SK-N-DZ (cell line): ENCODE measurements around the gene CARD18.
"Not testable (repeated sequence)": the region's sequence is repeated elsewhere in the genome, so short reads cannot be mapped to it uniquely, and the experiment has no call there.

Source experiments
- DNase-seq: peaks from one replicate; pipeline ENCODE4 v3.0.0-alpha.2; 2015; ENCODE audit warnings: low spot score

The CARD18 gene

DNA sequence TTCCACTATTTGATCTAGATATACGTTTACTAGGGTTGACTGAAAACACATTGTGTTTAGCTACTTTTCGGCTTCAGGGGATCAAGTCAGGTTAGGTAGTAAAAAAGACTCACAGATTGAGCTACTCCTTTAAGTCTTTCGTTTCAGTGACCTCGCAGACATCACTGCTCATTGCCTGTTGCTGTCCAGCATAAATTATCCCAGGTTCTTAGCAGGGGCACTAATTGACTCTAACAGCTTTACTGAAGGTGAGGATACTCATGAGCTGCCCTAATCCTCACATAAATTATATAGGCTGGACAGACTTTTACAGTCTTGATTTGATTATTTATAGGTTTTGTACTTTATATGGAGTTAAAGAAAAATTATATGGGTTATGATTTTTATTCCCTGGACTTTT, 3.7 kb downstream of the CARD18 start:
- no peak for DNase-seq

DNA sequence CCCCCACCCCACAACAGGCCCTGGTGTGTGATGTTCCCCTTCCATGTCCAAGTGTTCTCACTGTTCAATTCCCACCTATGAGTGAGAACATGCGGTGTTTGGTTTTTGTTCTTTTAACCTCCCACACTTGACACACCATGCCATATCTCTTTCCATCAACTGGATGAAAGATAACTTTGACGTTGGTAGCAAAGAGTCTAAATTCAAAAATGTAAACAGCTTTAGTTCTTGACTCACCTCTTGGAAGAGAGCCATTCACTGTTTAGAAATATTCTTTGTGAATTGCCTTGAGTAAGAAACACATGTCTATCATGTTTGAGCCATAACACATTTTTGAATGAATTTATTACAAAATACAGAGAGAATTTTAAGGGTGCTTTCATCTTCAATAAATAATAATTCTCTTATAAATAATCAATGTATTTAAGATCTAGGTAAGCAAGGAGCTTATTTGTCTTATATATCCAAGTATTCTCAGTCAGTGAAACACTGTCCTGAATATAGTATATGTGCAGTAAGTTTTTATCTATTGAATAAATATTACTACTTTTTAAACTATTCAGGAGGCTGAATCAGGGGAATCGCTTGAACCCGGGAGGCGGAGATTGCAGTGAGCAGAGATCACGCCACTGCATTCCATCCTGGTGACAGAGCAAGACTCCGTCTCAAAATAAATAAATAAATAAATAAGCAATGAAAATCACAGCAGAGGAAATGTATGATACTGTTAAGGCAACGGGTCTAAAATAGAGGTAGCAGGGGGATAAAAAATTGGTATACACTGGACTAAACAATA, 6.7 kb downstream of the CARD18 start:
- DNase-seq, result no peak

DNA sequence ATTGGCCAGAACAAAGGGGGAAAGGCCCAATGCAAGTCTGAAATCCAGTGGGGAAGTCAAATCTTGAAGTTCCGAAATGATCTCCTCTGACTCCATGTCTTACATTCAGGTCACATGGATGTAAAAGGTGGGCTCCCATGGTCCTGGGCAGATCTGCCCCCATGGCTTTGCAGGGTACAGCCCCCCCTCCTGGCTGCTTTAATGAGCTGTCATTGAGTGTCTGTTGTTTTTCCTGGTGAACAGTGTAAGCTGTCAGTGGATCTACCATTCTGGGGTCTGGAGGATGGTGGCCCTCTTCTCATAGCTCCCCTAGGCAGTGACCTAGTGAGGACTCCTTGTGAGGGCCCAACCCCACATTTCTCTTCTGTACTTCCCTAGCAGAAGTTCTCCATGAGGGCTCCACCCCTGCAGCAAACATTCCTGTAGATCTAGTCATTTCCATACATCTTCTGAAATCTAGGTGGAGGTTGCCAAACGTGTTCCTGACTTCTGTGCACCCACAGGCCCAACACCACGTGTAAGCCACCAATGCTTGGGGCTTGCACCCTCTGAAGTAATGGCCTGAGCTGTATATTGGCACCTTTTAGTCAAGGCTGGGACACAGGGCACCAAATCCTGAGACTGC, 9.3 kb downstream of the CARD18 start:
- DNase-seq, result no peak

DNA sequence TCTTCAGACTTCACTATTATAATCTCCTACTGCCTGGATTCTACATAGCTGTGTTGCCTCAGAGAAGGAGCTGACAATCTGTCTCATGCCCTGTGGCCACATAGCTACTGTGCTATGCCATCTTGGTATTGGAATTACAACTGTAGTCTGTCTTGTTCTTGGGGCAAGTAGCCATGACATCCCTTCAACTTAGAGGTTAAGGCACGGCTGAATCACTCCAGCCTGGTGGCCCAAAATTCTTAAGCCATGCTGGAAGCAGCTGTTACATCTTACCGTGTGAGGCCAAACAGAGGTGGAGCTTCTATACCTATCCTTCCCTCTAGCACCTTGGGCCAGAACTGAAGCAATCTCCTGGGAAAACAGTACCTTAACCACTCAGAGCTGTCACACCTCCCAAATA, 14.8 kb downstream of the CARD18 start:
- no peak for DNase-seq

DNA sequence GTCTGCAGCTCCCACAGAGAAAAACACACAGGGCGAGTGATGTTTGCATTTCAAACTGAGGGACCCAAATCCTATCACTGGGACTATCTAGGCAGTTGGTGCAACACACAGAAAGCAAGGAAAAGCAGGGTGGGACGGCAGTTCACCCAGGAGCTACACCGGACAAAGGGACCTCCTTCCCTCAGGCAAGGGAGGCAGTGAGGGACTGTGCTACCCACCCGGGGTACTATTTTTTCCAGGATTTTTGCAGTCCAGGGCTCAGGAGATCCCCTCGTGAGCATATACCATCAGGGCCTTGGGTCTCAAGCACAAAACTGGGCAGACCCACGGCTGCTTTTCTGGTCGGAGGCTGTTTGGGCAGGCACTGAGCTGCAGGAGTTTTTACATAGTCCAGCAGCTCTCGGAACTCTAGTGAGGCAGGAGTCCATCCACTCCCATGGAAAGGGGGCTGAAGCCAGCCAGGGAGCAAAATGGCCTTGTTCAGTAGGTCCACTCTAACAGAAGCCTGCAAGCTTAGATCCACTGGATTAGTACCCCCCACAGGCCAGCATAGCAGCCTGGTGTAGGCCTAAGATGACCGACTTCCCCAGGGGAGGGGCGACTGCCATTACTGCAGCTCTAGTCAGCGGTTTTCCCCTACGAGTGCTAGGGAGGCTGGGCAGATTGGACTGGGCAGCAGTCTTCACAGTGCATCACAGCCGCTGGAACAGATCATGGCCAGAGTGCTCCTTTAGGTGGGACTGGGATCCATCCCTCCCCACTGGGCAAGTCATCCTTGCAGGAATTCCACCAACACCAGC, 28.2 kb downstream of the CARD18 start:
- DNase-seq, result no peak

DNA sequence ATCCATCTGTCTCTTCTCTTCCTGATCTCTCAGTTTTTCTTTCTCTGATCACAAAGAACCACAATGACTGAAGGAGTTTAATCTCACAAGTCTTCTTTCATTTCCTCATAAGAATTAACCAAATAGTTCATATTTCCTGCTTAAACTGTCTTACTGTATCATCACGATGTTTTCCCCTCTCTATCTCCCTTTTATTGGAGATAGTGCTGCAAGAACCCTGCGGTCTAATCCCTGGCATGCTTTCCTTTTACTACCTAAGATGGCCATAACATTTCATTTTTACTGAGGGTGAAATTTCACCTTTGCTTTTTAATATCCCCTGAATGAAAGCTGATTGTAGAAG, 28.9 kb downstream of the CARD18 start:
- DNase-seq, result no peak

DNA sequence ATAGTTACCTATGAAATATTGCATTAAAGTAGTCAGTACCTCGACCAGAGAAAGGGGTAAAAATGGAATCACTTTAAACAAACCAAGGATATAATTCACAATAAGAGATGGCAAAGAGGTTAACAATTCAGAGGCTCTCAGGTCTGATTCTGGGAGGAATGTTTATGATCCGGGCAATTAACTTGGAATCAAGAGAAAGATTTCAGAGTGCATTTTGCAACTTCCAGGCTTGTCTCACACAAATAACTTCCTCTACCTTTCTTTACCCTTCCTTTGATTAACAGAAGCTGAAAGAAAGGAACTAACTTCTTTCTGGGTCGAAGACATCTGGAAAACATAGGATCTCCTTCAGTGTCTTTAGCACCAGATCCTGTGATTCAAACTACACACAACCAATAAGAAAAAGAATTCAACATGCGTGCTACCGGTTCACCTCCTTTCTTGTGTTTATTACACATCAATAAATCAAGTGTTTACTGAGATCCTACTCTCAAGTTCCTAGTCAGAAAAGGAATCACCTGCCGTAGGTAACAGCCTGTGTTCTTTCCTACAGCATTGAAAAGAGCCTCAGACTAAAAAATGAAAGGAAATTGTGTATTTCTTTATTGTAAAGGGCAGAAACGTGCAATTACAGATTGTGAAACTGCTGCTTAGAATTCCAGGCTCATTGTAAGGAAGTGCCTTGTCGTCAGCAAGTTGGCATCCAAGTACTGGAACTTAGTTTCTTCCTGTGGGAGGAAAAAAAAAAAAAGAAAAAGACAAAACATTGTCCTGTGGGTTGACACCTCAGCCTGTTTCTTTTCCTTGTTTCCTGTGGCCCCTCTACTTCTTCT, 29.5 kb downstream of the CARD18 start:
- no peak for DNase-seq

DNA sequence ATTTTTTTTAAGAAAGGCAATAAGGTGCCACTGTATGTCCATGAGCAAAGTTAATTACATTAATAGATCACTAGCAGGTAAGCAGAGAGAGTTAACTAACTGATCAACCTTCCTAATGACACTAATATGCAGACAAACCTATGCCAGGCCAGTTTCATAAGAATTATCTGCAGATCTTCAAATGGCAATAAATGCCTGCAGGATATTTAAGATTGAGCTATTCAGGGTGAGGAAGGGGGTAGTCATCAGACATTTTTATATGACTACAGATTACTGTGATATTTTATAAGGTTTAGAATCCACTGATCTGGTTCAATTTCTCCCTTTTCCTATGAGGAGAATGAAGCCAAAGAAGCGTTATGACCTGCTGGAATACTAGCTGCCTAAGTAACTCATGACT, 30.2 kb downstream of the CARD18 start:
- DNase-seq, result no peak

DNA sequence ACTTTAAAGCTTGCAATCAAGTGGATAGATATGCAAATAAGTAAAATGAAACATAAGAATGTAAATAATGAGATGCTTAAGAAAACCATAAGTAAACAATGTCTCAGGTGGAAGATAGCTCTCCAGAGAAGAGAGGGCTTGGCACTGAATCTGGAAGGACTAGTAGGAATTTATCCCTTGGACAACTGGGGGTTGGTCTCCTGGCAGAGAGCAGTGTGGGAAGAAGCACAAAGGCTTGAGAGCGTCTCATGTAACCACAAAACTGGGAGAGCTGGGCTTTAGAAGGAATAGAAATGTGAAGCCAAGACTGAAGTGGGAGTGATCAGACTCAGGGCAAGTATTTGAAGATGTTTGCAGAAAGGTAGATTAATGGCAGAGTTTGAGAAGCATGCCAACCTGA, 31.3 kb downstream of the CARD18 start:
- DNase-seq, result no peak

DNA sequence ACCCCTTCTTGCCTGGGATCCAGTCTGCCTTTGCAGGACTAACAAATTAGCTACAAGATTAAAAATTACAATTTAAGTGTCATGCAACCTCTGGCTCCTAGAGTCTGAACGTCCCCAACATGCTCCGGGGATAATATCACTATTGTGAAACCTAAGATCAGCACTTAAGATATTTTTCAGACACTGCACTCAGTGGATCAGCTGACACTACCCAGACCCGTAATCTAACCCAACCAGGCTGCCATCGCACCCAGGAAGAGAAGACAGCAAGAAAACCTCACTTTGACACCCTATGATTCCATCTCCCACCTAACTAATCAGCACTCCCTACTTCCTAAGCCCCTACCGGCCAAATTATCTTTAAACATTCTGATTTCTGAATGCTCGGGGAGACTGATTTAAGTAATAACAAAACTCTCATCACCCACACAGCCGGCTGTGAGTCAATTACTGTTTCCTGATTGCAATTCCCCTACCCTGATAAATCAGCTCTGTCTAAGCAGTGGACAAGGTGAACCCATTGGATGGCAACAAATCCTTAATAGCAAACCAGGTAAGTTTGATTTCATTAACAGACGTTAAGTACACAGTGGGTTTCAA, 32.2 kb downstream of the CARD18 start:
- peak; percentile 38 for DNase-seq

DNA sequence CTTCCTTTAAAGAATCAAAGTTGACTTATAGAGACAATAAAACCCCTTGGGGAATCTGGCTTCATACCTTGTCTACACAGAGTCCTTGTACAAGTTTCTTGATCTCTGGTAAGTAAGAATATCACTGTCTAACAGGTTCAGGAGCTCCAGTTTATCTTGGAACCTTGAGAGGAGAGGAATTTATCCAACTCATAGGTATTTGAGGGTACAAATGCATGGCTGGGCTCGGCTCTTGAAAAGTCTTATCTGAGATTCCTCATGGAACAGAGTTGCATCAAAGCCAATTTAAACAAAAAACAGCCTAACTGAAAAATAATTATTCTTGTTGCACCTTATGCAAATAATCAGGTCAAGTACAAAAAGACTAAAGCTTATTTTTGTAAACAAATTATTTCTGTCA, 33.4 kb downstream of the CARD18 start:
- DNase-seq, result no peak

DNA sequence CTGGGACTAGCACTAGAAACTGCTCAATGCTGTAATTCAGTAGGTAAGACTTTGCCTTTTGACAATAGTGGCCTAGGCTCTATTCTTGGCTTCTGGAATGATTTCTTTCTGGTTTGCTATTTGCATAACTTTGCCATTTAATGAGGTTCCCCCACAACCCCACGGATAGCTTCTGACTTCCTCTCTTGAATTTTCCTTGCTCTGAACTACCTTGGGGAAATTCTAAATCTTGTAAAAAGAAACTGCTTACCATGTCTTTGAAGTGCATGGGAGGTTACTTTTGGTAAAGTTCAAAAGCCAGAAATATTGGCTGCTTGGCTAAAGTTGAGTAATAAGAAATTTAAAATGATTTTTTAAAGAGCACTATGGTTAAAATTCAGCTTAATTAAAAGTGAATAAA, 35.3 kb downstream of the CARD18 start:
- DNase-seq, result no peak

DNA sequence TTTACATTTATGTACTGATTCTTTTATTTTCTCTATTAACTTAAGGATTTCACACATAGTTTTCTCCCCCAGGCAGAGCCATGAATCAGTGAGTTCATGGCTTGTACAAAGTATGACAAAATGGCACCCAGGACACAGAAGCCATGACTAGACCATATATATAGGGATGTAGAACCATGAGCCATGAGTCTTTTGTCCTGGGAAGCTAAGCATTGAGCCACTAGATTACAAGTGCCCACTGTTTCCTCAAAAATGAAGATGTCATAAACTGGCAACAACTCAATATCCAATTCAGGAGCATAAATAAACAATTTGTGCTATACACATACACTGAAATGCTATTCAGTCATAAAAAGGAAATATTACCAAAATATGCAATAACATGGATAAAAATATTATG, 36.2 kb downstream of the CARD18 start:
- DNase-seq, result no peak

DNA sequence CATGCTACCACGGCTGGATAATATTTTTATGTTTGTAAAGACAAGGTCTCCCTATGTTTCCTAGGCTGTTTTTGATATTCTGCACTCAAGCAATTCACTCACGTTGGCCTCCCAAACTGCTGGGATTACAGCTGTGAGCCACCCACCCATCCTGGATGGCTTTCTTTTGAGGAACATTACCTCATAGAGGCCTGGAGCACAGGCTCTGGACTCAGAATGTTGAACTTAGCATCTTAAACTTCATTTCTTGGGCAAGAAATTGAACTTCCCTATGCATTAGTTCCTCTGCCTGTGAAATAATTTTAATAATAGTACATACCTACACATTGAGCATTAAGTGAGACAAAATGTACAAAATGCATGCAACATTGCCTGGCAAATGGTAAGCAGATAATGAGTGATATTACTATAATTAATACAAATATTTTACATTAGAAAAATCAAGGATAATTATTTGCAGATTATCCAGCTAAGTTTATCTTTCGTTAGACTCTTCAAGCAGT, 37.4 kb downstream of the CARD18 start:
- not testable (repeated sequence) for DNase-seq

DNA sequence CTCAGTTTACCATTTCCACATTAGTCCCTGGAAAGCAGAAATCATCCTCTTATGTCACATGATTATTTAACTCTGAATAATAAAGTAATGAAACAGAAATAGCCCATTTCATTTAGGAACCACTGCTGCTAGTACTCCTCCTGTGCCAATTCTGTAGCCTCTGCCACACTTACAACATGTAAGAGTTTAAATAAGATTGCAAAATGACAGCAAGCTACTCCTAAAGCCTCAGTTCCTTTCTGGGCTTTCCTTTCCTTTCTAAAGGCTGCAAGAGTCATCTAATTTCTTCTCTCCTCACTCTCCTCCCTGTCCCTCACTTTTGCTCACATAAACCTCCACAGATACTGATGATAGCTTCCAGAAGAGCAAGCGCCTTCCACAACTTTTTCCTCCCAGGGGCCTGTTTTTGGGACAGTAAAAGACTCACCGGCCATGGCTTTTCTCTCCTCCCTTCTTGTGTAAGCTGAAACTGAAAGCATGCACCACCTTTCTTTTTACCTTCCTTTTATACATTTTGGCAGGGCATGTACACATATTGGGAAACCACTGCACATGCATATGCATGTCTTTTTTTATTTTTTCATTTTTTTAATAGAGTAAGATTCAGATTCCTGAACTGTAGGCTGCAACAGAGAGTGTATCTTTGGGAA, 38.5 kb downstream of the CARD18 start:
- no peak for DNase-seq

DNA sequence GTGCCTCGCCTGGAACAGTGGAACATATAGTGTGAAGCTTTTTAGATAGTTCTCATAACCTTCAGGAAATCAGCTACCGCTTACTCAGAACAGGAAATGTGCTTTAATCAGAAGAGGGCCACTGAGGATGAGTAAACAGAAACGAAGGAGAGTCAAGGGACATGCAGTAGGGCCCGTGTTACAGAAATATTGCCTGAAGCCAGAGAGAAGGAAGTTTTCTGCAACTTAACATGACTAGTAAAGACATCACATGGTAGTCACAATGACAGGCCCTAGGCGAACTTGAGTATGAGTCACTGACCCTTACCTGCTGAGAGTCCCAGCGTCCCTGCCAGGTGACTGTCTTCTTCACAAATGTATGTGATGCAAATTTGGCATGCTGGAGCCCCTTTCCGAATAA, 39.4 kb downstream of the CARD18 start:
- no peak for DNase-seq

DNA sequence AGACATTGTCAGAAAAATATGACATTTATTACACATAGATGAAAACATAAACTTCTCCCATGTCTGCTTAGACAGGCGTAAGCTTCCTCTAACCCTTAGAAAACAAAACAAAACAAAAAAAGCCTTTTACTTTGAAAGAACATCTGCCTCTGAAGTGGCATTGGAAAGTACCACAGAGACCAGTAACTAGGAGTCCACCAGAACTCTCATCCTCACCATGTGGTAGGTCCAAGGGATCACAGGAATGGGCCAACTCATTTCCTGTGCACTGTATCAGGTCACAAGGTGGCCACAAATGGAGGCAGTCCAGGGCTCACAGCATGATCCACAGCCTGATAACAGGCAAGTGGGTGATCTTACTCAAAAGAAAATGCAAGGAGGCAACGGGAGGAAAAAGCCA, 40.0 kb downstream of the CARD18 start:
- DNase-seq, result not testable (repeated sequence)

DNA sequence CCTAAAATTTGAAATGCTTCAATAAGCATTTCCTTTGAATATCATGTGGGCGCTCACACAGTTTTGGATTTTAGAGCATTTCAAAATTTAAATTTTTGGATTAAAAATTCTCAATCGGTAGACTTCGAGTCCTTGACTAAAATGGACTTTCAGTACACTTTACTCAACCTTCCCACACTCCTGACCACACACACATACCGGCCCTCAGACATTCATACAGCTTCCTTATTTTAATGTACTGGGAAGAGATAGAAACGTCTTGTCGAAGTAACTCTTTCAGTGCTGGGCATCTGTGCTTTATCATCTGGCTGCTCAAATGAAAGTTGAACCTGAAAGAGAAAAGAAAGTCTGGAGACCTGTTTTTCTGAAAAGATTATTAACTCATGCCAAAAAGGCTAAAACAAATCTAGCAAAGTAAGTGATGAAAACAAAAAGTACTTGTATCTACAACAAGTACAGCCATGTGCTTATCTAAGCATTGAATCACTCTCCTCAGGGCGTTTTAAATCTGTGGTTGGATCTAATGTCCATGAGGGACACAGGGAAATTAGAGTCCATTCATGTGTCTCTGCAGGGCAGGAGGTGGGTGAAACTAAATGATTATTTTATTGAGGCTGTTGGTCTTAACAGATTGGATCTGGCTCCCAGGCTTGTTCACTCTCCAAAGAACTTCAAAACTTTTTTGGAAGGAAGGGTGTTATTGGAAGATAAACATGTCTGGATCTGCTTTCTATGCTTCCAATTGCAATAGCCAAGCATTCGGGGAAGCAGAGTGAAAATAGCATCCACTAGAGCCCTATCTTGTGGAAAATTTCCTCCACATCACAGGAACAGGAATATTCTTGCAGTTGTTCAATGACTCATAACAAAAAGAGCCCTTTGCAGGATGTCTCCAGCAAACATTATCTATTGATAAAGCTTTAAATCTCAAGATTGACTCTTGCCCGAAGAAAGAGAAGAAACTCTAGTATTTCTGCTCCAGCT, 47.0 kb downstream of the CARD18 start:
- no peak for DNase-seq
